Mesenteric fat pad (tissue), 1 donor: Measurements from ENCODE around the gene FLNB. TPM values are rescaled to one million over a fixed set of nuclear protein-coding genes. Genes with fewer than 3 reads are reported as not detected.

Source experiments
- DNase-seq: peaks from one replicate; pipeline ENCODE4 v3.0.0-alpha.2; 2020; ENCODE audit warnings: low spot score
- total RNA-seq: library from RNA; stranded (reverse); fragmentation: NEBNext Ultra II Directional; extraction: Animal tissue kit (Norgen Biotek cat#: 25700); gene quantifications from one replicate; pipeline ENCODE4 v1.2.1, GENCODE V29; 2021
- donor health status: DM: yes; HTN: yes; CAD: no.

FLNB gene
- total RNA-seq, 1 donor from 2014 or later = 96.3 TPM

- DNase-seq = no peak
Measured at GRCh38 chr3:58158442-58159153, 150.4 kb downstream of the FLNB start.

DNA sequence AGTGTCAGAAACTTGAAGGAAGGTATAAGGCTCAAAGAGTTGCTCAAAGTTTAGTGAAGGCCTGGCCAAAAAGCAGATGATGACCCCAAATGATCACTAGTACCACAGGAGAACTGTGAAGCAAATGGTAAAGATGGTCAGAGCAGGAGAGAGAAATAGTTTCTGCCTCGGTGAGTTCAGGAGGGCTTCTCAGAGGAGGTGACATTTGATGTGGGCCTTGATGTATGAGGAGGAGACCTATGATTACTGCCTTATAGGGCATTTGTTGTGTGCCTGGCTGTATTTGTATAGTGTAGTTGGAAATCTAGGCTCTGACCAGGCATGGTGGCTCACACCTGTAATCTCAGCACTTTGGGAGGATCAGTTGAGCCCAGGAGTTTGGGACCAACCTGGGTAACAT, 152.2 kb downstream of the FLNB start:
- no peak for DNase-seq

DNA sequence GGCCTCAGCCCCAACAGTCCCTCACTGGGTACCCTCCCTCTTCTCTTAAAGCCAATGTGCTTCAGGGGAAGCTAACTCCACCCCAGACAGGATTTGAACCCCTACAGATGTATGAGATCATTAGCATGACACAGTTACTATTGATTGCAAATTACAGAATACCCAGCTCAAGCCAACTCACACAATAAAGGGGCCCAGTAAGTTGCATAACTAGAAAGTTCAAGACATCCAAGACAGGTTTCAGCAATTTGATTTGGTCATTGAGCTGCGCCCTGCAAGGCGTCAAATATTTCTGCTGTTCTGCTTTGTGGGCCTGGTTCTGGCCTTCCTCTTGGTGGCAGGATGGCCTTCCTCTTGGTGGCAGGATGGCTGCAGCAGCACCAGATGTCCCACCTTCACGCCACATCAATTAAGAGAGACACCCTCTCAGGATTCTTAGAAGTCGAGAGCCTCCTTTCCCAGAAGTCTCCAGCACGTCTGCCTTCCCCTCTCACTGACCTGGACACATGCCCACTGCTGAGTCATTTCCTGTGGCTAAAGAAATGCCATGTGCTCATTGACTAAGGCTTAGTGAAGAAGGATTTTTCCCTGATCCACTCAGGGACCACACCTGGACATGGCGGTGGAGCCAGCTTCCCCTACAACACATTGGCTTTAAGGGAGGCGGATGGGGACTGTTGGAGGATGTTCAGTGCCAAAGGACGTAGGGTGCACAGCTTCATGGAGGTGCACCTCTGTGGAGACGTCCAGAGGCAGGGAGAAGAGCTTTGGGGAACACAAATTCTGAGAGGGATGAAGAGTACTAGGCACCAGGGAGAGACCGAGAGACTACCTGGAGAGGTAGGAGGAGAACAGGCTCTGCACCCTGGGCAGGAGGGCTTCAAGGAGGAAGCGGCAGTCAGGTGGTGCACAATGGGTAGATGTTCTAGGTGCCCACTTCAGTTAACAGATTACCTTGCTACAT, 153.5 kb downstream of the FLNB start:
- no peak for DNase-seq

- no peak for DNase-seq
Measured at GRCh38 chr3:58163234-58163633, 155.0 kb downstream of the FLNB start.

DNA sequence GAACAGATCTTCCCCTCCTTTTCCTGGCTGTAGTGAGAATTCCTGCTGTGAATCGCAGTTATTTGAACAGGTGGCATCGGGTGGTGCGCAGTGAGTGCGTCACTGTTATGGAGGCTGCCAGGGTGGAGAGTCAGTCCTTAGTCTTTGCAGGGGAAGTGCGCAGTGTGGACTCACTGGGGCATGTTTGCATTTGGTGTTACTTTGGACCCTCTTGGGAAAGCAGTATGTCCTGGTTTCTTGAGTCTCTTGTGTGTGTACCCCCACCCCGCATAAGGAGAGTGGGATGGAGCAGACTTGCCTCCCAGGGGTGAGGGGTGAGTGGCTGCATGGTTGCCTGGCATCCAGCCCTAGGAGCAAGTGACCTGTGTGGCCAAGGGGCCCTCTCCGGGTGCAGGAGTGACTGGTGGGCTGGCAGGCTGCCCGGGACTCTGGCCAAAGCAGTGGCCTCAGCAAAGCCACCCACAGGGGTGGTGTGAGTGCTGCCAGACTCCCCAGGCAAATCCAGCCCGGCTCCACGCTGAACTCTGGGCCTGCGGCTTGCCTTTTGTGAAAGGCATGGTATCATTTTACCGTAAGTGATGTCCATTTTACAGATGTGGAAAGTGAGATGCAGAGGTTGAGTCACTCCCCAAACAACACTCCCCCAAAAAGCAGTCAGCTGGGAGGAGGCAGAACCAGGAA, 156.1 kb downstream of the FLNB start:
- DNase-seq = no peak

GRCh38 chr3:58164906-58165821, 156.9 kb downstream of the FLNB start:
- DNase-seq = no peak

DNA sequence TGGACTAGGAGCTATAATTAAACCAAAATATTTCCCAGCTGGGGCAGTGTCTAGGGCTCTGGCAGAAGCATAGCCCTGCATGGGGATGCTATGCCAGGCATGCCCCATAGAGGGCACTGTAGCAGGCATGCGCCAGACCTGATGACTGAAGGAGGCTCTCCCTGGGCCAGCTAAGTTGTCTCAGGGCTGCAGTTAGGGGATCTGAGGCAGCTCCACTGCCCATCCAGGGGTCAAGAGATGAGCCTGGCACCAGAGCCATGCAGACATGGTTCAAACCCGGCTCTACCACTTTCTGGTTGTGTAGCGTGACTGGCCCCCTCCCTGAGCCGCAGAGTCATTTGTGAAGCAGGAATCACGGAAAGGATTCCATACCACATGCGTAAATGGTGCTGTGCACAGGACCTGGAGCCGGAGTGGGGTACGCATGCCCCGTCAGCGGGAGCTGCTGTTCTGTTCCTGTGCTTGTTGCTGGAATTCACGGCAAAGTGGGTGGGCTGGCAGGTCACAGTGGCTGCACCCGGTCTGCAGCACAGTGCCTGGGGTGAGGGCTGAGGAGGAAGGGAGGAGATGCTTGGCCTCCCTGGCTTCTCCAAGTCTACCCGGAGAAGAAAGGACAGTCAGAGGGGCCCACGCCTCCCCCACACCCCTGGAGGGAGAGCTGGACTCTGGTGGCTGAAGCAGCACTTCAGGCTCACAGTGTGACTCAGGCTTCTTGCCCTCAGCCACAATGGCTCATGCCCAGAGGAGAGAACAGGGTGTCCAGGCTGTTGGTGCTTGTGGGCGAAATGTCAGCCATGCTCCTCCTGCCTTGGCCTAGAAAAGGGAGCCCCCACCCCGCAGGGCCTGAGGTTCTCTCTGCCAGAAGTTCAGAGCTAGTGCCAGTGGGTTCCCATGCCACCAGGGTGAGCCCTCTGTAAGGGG, 159.5 kb downstream of the FLNB start:
- DNase-seq = no peak

GRCh38 chr3:58168498-58168897, 160.3 kb downstream of the FLNB start:
- no peak for DNase-seq

DNA sequence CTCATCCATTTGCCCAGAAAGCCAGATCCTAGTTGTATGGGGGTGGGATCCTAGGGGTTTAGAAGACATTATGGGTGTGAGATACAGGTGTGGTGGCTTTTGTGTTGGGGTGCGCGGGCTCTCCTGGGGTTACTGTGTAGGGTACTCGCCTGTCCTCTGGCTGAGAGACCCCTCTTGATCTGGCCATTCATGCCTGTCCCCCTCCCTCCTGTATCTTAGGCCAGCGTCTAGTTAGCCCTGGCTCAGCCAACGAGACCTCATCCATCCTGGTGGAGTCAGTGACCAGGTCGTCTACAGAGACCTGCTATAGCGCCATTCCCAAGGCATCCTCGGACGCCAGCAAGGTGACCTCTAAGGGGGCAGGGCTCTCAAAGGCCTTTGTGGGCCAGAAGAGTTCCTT, 161.1 kb downstream of the FLNB start:
- DNase-seq = no peak

- no peak for DNase-seq
Measured at GRCh38 chr3:58170376-58170775, 162.2 kb downstream of the FLNB start.

DNA sequence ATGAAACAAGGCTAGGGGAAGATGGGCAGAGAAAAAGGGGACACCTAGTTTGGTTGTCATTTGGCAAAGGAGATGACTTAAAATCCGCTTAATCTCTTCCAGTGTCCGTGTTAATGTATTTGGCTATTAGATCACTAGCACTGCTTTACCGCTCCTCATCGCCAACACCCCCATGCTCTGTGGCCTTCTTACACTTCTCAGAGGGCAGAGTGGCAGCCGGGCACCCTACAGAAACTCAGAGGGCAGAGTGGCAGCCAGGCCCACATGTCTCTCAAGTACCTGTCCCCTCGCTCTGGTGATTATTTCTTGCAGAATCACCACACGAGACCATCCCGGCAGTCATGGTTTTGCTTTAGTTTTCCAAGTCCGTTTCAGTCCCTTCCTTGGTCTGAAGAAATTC, 162.9 kb downstream of the FLNB start:
- no peak for DNase-seq

- no peak for DNase-seq
Measured at GRCh38 chr3:58173029-58173668, 164.9 kb downstream of the FLNB start.

DNA sequence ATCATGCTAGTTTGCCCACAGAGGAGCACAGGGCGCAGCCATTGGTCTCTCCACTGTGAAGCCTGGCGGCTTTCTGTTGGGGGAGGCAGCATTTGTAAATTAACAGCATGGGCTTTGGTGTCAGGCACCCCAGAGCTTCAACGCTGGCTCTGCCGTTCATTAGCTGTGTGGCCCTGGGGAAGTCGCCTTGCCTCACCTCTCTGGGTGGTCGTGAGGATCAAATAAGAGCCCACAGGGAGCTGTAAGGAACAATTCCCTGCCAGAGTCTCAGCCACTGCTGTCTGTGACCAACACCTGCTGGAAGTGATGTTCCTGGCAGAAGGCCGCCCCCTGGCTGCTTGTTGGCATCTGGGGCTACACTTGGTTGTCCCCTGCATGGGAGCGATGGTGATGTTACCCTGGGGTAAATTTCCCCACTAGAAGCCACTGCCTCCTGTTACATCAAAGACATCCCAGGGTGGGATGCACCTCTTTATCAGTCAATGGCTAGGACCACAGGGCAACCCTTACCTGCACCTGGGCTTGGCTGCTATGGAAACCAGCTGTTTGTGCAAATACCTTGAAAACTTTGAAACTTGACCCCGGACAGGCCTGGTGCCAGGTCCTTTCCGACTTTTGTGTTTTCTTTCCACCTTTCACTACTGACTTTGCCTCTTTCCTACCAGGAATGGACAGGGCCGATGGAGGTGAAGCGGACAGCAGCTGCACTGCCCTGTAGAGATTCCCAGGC, 165.6 kb downstream of the FLNB start:
- DNase-seq = no peak

DNA sequence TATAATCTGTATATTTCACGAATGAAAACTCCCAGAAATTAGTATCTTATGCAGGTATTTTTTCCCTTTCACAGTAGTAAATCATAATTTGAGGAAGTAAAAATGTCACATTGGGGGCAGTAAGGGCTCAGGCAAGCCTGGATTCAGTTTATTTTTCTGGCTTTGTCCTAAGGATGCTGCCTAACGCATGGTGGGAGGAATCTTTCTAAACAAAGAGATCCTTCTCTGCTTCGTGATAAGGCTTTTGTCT, 166.9 kb downstream of the FLNB start:
- DNase-seq = no peak

DNA sequence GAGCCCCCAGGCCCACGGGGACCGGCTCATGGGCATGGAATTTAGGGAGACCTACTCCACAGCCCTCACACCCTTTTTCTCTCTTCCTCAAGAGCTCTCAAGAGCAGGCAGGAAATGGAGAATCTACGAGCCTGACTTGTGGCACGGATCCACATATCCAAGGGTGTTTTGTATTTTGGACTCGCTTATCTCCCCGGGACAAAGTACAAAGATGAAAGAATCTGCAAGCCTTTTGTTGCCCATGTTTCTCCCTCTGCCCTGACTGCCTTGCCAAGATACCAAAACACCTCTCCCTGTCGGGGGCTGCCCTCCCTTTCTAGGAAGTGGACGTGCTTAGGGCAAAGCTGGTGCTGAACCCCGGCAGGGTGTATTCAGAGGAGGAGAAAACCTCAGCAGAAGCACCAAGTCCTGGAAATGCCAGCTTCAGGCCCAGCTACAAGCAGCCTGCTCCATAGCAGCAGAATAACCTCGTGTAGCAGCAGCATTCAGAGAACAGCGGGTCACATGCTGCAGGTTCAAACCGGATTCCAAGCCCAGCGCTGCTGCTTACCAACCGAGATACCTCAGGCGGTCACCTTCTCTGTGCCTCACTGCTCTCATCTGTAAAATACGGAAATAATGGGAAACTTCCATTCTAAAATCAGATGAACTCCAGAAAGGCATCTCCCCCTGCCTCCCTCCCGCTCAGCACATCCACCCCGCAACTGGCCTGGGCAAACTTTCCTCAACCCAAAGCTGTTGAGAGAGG, 167.4 kb downstream of the FLNB start:
- no peak for DNase-seq

- DNase-seq = no peak
Measured at GRCh38 chr3:58176185-58176530, 167.9 kb downstream of the FLNB start.

- DNase-seq = no peak
Measured at GRCh38 chr3:58176827-58177489, 168.7 kb downstream of the FLNB start.
